ENCODE measurements around the gene MFSD1.

GRCh38 chr3:158773845-158774830 lies 27.7 kb upstream of the MFSD1 start:
- TF ChIP-seq CTCF (IDR thresholded peaks at IDR 0.05) = no peak
- TF ChIP-seq POLR2AphosphoS5 (IDR thresholded peaks at IDR 0.05) = peak in 1 of 2 donors; percentile 59

Measured in upper lobe of left lung (tissue), 4 donors.